CMK (cell line): ENCODE results near the gene FSTL4.

Experiments
- DNase-seq: peaks from one replicate; pipeline ENCODE4 v3.0.0-alpha.2; 2010; ENCODE audit warnings: low read depth

The FSTL4 gene

GRCh38 chr5:133164759-133165158 is 447.6 kb downstream of the FSTL4 start:
- no peak for DNase-seq

GRCh38 chr5:133163839-133164238 is 448.5 kb downstream of the FSTL4 start:
- no peak for DNase-seq

GRCh38 chr5:133159543-133159942 is 452.8 kb downstream of the FSTL4 start:
- DNase-seq = no peak

- DNase-seq = no peak
These were observed 456.9 kb downstream of the FSTL4 start for GRCh38 chr5:133155326-133155969.

- no peak for DNase-seq
These were observed 457.9 kb downstream of the FSTL4 start for GRCh38 chr5:133154274-133155075.

- DNase-seq = no peak
These were observed 461.3 kb downstream of the FSTL4 start for GRCh38 chr5:133150909-133151544.

GRCh38 chr5:133149345-133149744 is 463.0 kb downstream of the FSTL4 start:
- no peak for DNase-seq

- no peak for DNase-seq
These were observed 464.4 kb downstream of the FSTL4 start for GRCh38 chr5:133147815-133148567.

- no peak for DNase-seq
These were observed 464.9 kb downstream of the FSTL4 start for GRCh38 chr5:133147411-133147810.
